GM23338 (cell line): ENCODE measurements around the gene CALHM2. TPM values are rescaled to one million over a fixed set of nuclear protein-coding genes. Genes with fewer than 3 reads are reported as not detected.

Source experiments
- ATAC-seq: fragments of 200-7000 bp; cut with Tn5 transposase; 3 replicates; pipeline ENCODE4 v1.9.1; 2020
- DNase-seq: peaks from one replicate; pipeline ENCODE4 v3.0.0-alpha.2; 2015; ENCODE audit warnings: low spot score
- H2AFZ ChIP-seq: fragments of 200-600 bp; sonication (generic); 2 replicates; pipeline ENCODE4 v1.8.0; 2016; ENCODE audit warnings: antibody characterized with exemption, mild to moderate bottlenecking, moderate library complexity
- H3F3A ChIP-seq: fragments of 200-600 bp; sonication (generic); replicated peaks from 2 replicates; pipeline ENCODE4 v1.8.0; 2017; ENCODE audit warnings: antibody characterized with exemption, mixed run types, low read depth
- H3K27ac ChIP-seq: fragments of 200-600 bp; sonication (generic); 2 replicates; pipeline ENCODE4 v1.6.1; 2016; ENCODE audit warnings: low read depth
- H3K27me3 ChIP-seq: fragments of 200-600 bp; sonication (generic); 2 replicates; pipeline ENCODE4 v1.8.0; 2016; ENCODE audit warnings: mild to moderate bottlenecking, mixed run types, moderate library complexity; ENCODE audit not compliant: insufficient read depth
- H3K36me3 ChIP-seq: fragments of 200-600 bp; sonication (generic); 2 replicates; pipeline ENCODE4 v1.8.0; 2016; ENCODE audit warnings: mild to moderate bottlenecking; ENCODE audit not compliant: insufficient read depth
- H3K4me1 ChIP-seq: fragments of 200-600 bp; sonication (generic); 2 replicates; pipeline ENCODE4 v1.8.0; 2016; ENCODE audit warnings: mild to moderate bottlenecking, moderate library complexity; ENCODE audit not compliant: insufficient read depth
- H3K4me2 ChIP-seq: fragments of 200-600 bp; sonication (generic); 2 replicates; pipeline ENCODE4 v1.7.1; 2017; ENCODE audit warnings: mixed run types
- H3K4me3 ChIP-seq: fragments of 200-600 bp; sonication (generic); 2 replicates; pipeline ENCODE4 v1.6.1; 2016; ENCODE audit warnings: mixed run types
- H3K79me2 ChIP-seq: fragments of 200-600 bp; sonication (generic); replicated peaks from 2 replicates; pipeline ENCODE4 v1.8.0; 2017; ENCODE audit warnings: mild to moderate bottlenecking; ENCODE audit not compliant: insufficient read depth
- H3K9me2 ChIP-seq: fragments of 200-600 bp; sonication (generic); 2 replicates; pipeline ENCODE4 v1.8.0; 2017; ENCODE audit not compliant: insufficient read depth
- H4K20me1 ChIP-seq: fragments of 200-600 bp; sonication (generic); replicated peaks from 2 replicates; pipeline ENCODE4 v1.8.0; 2017; ENCODE audit warnings: mild to moderate bottlenecking; ENCODE audit not compliant: insufficient read depth
- H3K27ac Mint-ChIP-seq: 2 replicates; pipeline ENCODE4 v1.8.0; 2020; ENCODE audit warnings: inconsistent platforms, mild to moderate bottlenecking, moderate library complexity, mixed read lengths
- H3K27me3 Mint-ChIP-seq: 3 replicates; pipeline ENCODE4 v1.8.0; 2022; ENCODE audit warnings: low read depth, mild to moderate bottlenecking, moderate library complexity, mixed read lengths, inconsistent platforms; ENCODE audit not compliant: insufficient read depth, poor library complexity
- H3K36me3 Mint-ChIP-seq: 3 replicates; pipeline ENCODE4 v1.8.0; 2021; ENCODE audit warnings: low read depth, mild to moderate bottlenecking, inconsistent platforms, moderate library complexity, mixed read lengths
- H3K4me1 Mint-ChIP-seq: 3 replicates; pipeline ENCODE4 v1.8.0; 2020; ENCODE audit warnings: mild to moderate bottlenecking, inconsistent platforms, mixed read lengths
- H3K4me3 Mint-ChIP-seq: 3 replicates; pipeline ENCODE4 v1.8.0; 2021; ENCODE audit warnings: moderate library complexity, mild to moderate bottlenecking, inconsistent platforms, mixed read lengths
- H3K9me3 Mint-ChIP-seq: 3 replicates; pipeline ENCODE4 v1.8.0; 2020; ENCODE audit warnings: moderate library complexity, mild to moderate bottlenecking, inconsistent platforms, mixed read lengths
- CREB1 ChIP-seq: fragments of 250-450 bp; sonication (Bioruptor Pico); IDR thresholded peaks from 2 replicates; pipeline ENCODE4 v1.5.0; 2020; ENCODE audit warnings: low read depth, mild to moderate bottlenecking, moderate library complexity
- NANOG ChIP-seq: IDR thresholded peaks from 2 replicates; pipeline ENCODE4 v1.6.1; 2016; ENCODE audit warnings: antibody characterized with exemption, borderline replicate concordance
- STAT1 ChIP-seq: IDR thresholded peaks from one replicate; pipeline ENCODE4 v1.6.1; 2016; ENCODE audit warnings: antibody characterized with exemption; ENCODE audit not compliant: unreplicated experiment
- ZNF331 ChIP-seq: fragments of 250-450 bp; sonication (Bioruptor Pico); IDR thresholded peaks from 2 replicates; pipeline ENCODE4 v1.5.0; 2020; ENCODE audit warnings: low read depth, mild to moderate bottlenecking, moderate library complexity
- polyA plus RNA-seq: library from polyadenylated mRNA; unstranded; fragments of >200 nt; fragmentation: Nextera tagmentation; extraction: Ambion mirVana; gene quantifications from 2 replicates; pipeline ENCODE4 v1.2.1, GENCODE V29; 2016
- total RNA-seq: library from RNA; depleted of rRNA; stranded (reverse); fragments of >200 nt; shearing (Covaris generic); gene quantifications from 2 replicates; pipeline ENCODE4 v1.2.3, GENCODE V29; 2014
- TF ChIP-seq, protein P1 (sequence below): IDR thresholded peaks from one replicate; pipeline ENCODE4 v1.6.1; 2018; ENCODE audit warnings: antibody characterized with exemption; ENCODE audit not compliant: unreplicated experiment
- TF ChIP-seq, protein P2 (sequence below): IDR thresholded peaks from 2 replicates; pipeline ENCODE4 v1.6.1; 2016; ENCODE audit warnings: antibody characterized with exemption
- TF ChIP-seq, protein P3 (sequence below), 2 experiments: fragments of 200-600 bp in 1 of 2; sonication (generic) in 1 of 2; conservative IDR thresholded peaks; 2 replicates each; pipeline versions ENCODE4 v1.5.1 to v1.6.1; 2016 to 2017; ENCODE audit warnings: antibody characterized with exemption in 2 of 2, low read depth in 2 of 2, mild to moderate bottlenecking in 2 of 2, moderate library complexity in 1 of 2
- TF ChIP-seq, protein P4 (sequence below): fragments of 250-450 bp; sonication (Bioruptor Pico); IDR thresholded peaks from 2 replicates; pipeline ENCODE4 v1.5.0; 2020; ENCODE audit warnings: mild to moderate bottlenecking, moderate library complexity

CALHM2 gene
- total and polyA plus RNA-seq, 2 experiments from 2014 or later: 2.1 to 2.2 TPM

DNA sequence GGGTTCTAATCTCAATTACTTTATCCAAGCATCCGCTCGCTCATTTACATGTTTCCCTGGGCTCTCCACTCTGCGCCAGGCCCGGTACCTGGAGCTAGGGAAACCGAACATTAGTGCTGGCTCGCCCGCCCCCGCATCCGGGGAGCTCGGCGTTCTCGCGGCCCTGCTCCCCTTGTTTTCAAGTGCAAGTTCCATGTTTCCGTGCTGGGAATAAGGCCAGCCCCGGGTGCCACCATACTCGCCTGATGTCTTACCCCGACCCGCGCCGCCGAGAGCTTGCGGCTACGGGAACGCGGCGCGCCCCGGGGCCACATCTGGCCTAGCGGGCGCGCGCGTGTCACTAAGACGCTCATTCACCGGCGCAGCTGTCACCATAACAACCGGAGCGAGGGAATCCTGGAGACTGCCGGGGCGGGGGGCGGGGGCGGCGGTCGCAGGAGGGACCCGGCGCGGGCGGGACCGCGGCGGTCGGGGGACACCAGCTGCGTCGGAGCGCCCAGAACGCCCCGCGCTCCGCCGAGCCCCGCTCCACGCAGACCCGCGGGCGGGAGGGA lies 41.3 kb upstream of the CALHM2 start, which contains the start of gene NEURL1 (continued):
- TF ChIP-seq, protein P1, sequence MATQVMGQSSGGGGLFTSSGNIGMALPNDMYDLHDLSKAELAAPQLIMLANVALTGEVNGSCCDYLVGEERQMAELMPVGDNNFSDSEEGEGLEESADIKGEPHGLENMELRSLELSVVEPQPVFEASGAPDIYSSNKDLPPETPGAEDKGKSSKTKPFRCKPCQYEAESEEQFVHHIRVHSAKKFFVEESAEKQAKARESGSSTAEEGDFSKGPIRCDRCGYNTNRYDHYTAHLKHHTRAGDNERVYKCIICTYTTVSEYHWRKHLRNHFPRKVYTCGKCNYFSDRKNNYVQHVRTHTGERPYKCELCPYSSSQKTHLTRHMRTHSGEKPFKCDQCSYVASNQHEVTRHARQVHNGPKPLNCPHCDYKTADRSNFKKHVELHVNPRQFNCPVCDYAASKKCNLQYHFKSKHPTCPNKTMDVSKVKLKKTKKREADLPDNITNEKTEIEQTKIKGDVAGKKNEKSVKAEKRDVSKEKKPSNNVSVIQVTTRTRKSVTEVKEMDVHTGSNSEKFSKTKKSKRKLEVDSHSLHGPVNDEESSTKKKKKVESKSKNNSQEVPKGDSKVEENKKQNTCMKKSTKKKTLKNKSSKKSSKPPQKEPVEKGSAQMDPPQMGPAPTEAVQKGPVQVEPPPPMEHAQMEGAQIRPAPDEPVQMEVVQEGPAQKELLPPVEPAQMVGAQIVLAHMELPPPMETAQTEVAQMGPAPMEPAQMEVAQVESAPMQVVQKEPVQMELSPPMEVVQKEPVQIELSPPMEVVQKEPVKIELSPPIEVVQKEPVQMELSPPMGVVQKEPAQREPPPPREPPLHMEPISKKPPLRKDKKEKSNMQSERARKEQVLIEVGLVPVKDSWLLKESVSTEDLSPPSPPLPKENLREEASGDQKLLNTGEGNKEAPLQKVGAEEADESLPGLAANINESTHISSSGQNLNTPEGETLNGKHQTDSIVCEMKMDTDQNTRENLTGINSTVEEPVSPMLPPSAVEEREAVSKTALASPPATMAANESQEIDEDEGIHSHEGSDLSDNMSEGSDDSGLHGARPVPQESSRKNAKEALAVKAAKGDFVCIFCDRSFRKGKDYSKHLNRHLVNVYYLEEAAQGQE: no peak
- TF ChIP-seq STAT1: no peak
- TF ChIP-seq CREB1: no peak
- TF ChIP-seq, protein P2, sequence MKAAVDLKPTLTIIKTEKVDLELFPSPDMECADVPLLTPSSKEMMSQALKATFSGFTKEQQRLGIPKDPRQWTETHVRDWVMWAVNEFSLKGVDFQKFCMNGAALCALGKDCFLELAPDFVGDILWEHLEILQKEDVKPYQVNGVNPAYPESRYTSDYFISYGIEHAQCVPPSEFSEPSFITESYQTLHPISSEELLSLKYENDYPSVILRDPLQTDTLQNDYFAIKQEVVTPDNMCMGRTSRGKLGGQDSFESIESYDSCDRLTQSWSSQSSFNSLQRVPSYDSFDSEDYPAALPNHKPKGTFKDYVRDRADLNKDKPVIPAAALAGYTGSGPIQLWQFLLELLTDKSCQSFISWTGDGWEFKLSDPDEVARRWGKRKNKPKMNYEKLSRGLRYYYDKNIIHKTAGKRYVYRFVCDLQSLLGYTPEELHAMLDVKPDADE: no peak
- TF ChIP-seq, protein P3, sequence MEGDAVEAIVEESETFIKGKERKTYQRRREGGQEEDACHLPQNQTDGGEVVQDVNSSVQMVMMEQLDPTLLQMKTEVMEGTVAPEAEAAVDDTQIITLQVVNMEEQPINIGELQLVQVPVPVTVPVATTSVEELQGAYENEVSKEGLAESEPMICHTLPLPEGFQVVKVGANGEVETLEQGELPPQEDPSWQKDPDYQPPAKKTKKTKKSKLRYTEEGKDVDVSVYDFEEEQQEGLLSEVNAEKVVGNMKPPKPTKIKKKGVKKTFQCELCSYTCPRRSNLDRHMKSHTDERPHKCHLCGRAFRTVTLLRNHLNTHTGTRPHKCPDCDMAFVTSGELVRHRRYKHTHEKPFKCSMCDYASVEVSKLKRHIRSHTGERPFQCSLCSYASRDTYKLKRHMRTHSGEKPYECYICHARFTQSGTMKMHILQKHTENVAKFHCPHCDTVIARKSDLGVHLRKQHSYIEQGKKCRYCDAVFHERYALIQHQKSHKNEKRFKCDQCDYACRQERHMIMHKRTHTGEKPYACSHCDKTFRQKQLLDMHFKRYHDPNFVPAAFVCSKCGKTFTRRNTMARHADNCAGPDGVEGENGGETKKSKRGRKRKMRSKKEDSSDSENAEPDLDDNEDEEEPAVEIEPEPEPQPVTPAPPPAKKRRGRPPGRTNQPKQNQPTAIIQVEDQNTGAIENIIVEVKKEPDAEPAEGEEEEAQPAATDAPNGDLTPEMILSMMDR (conservative IDR thresholded peaks at IDR 0.05; ENCODE audit: low read depth in 2 of 2): no peak

DNA sequence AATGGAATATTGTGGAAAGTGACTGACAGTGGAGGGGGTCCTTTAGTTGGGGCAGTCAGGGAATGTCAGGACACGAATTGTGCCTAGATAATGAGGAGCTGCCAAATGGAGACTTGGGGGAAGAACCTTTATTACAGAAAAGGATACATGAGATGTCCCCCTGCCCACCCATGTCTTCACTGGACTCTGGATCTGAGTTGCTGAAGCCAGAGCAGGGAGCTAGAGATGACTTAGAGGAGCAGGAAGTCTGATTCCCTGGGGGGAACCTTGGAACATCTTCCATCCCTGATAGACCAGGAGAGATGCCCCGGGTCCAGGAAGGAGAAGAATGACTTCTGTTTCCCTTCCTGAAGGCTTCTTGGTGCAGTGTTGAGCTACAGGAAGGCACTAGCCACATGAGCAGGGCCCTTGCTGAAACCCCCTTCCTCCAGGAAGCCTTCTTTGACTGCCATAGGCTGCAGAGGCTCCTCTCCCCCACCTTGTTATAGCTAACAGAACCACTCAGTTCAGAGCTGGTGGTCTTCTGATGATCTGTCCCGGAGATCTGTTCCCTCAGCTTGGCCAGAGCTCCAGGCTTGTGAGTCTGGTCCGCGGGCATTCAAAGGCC lies 40.6 kb upstream of the CALHM2 start:
- Histone ChIP-seq H3F3A (peaks cover 5% of the 10 kb centered on the region; the same call in 1 of the 2 replicates), H3K4me2 (peak overlapping the region; percentile 90), H2AFZ (0 out of 2 replicates have a peak overlapping the region, but pooled peaks have one; percentile 88), H3K79me2 (no peaks in the 10 kb centered on the region), H3K27me3 (peaks cover 58% of the 10 kb centered on the region), H3K4me1 (no peaks in the 10 kb centered on the region; the same call in 1 of the 2 replicates), H3K36me3 (no peaks in the 10 kb centered on the region), H3K9me2 (no peaks in the 10 kb centered on the region), H3K4me3 (peak overlapping the region; percentile 79), H4K20me1 (no peaks in the 10 kb centered on the region), H3K27ac (no peak overlapping the region)
- Mint-ChIP-seq H3K9me3 (no peaks in the 10 kb centered on the region; the same call in 2 of the 3 replicates), H3K27me3 (peaks cover 28% of the 10 kb centered on the region), H3K36me3 (no peaks in the 10 kb centered on the region), H3K4me1 (peaks cover 18% of the 10 kb centered on the region; the same call in 2 of the 3 replicates), H3K4me3 (peak overlapping the region; percentile 80), H3K27ac (no peak overlapping the region)
- TF ChIP-seq STAT1 (no peak), NANOG (no peak), CREB1 (no peak), ZNF331 (CRISPR knock-in tag) (no peak)
- TF ChIP-seq, protein P2: no peak
- TF ChIP-seq, protein P4, sequence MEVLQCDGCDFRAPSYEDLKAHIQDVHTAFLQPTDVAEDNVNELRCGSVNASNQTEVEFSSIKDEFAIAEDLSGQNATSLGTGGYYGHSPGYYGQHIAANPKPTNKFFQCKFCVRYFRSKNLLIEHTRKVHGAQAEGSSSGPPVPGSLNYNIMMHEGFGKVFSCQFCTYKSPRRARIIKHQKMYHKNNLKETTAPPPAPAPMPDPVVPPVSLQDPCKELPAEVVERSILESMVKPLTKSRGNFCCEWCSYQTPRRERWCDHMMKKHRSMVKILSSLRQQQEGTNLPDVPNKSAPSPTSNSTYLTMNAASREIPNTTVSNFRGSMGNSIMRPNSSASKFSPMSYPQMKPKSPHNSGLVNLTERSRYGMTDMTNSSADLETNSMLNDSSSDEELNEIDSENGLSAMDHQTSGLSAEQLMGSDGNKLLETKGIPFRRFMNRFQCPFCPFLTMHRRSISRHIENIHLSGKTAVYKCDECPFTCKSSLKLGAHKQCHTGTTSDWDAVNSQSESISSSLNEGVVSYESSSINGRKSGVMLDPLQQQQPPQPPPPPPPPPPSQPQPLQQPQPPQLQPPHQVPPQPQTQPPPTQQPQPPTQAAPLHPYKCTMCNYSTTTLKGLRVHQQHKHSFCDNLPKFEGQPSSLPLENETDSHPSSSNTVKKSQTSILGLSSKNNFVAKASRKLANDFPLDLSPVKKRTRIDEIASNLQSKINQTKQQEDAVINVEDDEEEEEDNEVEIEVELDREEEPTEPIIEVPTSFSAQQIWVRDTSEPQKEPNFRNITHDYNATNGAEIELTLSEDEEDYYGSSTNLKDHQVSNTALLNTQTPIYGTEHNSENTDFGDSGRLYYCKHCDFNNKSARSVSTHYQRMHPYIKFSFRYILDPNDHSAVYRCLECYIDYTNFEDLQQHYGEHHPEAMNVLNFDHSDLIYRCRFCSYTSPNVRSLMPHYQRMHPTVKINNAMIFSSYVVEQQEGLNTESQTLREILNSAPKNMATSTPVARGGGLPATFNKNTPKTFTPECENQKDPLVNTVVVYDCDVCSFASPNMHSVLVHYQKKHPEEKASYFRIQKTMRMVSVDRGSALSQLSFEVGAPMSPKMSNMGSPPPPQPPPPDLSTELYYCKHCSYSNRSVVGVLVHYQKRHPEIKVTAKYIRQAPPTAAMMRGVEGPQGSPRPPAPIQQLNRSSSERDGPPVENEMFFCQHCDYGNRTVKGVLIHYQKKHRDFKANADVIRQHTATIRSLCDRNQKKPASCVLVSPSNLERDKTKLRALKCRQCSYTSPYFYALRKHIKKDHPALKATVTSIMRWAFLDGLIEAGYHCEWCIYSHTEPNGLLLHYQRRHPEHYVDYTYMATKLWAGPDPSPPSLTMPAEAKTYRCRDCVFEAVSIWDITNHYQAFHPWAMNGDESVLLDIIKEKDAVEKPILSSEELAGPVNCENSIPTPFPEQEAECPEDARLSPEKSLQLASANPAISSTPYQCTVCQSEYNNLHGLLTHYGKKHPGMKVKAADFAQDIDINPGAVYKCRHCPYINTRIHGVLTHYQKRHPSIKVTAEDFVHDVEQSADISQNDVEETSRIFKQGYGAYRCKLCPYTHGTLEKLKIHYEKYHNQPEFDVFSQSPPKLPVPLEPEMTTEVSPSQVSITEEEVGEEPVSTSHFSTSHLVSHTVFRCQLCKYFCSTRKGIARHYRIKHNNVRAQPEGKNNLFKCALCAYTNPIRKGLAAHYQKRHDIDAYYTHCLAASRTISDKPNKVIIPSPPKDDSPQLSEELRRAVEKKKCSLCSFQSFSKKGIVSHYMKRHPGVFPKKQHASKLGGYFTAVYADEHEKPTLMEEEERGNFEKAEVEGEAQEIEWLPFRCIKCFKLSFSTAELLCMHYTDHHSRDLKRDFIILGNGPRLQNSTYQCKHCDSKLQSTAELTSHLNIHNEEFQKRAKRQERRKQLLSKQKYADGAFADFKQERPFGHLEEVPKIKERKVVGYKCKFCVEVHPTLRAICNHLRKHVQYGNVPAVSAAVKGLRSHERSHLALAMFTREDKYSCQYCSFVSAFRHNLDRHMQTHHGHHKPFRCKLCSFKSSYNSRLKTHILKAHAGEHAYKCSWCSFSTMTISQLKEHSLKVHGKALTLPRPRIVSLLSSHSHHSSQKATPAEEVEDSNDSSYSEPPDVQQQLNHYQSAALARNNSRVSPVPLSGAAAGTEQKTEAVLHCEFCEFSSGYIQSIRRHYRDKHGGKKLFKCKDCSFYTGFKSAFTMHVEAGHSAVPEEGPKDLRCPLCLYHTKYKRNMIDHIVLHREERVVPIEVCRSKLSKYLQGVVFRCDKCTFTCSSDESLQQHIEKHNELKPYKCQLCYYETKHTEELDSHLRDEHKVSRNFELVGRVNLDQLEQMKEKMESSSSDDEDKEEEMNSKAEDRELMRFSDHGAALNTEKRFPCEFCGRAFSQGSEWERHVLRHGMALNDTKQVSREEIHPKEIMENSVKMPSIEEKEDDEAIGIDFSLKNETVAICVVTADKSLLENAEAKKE: no peak
- no peak for DNase-seq
- ATAC-seq: no peak
